Bronchus fibroblast of lung (primary cell): ENCODE data around the gene COPS4. TPM values are rescaled to one million over a fixed set of nuclear protein-coding genes. Genes with fewer than 3 reads are reported as not detected.

Experiments
- total RNA-seq: library from RNA; depleted of rRNA; stranded (reverse); fragments of >200 nt; gene quantifications from 2 replicates; pipeline ENCODE4 v1.2.3, GENCODE V29; 2015

Gene COPS4
- total RNA-seq = 50.3 and 52.0 TPM in 2 replicates

DNA sequence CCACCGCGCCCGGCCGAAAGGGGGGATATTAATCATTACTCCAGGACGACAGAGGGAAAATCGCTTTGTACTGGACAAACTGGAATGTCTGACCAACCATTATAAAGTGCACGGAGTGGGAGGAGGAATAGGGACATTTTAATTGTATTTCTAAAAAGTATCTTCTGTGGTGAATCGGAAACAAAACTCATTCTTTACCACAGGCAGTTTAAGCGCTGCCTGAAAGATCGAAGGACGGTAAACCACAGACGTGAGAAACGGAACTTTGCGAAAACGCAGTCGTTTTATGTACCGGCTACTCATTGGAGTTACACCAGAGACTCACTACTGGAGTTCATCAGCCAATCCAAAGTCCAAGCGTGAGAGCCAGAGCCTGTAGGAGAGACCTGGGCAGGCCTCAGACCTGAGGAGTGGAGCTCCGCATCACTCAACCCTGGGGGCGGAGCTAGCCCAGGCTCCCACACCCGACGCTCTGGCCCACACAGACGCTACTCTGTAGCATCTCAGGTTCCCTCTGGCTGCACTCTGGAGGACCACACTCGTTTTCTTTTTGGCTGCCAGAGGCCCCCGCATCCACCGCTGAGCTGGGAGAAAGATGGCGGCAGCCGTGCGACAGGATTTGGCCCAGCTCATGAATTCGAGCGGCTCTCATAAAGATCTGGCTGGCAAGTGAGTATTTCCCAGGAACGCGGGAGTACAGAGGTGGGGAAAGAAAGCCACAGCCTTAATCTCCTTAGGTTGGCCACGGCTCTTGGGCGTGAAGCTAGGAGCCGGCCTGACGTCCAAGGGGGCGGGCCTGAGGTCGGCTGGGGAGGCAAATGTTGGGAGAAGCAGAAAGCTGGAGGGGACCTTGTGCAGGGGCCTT is at the start of gene COPS4:
Gene COPS4 (plus strand): TSS at position 554 of the 865 bp plus-strand sequence. CDS start 42 bp downstream, at position 596.

DNA sequence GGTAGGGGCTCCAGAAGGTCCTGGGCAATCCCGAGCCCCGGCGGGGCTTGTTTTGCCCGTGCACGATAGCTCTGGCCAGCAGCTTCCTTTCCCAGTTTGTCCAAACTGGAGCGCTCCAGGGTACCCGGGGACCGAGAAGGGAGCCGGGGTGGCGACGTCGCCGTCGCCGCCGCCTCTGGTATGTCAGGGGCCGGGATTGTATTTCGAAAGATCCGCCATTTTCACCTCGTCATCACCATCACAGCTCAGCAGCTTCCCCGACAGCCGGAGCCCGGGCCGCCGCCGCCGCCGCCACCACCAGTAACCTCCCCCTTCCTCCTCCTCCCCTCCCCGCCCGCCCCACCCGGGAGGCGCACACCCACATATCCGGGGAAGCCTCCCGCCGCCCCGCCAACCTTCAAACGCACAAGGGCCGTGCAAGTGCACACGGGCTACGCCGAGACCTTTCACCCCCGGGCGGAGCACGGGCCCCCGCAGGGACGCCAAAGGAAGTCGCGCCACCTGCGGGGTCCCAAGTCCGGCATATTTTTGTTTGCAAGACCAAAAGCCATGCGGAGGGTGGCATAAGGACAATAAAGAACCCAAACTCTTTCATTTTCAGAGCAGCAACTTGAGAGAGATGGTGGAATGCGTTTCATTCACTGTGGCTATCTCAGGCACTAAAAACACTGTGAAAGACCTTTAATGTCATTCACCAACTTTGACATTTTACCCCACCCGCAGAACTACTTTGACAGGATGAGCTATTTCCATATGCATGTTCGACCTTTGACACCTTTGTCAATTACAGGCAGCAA is 24.3 kb upstream of the COPS4 start, which contains the start of gene LIN54:
Gene LIN54 (minus strand): TSS at position 302 of the 797 bp plus-strand sequence. CDS start 25,979 bp downstream, outside the sequence.

DNA sequence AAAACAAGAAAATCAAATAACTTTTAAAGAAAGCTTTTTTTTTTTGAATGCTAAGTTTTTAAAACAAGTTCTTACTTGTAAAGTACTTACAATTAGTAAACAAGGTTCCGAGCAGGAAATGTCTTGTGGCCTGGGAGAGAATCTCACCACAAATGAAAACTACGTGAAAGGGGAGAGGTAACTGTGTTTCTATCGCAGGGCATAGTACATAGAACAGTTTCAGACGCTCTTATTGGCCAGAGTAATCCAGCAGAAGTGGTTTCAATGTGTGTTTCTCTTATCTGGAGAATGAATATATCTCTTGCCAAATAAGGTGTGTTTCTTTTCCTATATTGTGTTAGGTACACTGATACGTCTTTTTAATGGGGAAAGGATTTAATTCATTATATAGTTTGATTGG is 79.6 kb downstream of the COPS4 start, which contains the start of gene PLAC8:
Gene PLAC8 (minus strand): TSS at position 154 of the 400 bp plus-strand sequence. CDS start 6,808 bp downstream, outside the sequence.

Other genes starting within 250 kb of the COPS4 start
- 4.0 and 4.9 TPM in 2 replicates for gene SCD5, start 236.4 kb upstream of the COPS4 start, total RNA-seq
- 143 and 162 TPM in 2 replicates for gene SEC31A, start 144.0 kb upstream of the COPS4 start, total RNA-seq
- 1.9 and 5.9 TPM in 2 replicates for gene THAP9, start 134.4 kb upstream of the COPS4 start, total RNA-seq
- 13.4 and 13.5 TPM in 2 replicates for gene LIN54, start 24.4 kb upstream of the COPS4 start, total RNA-seq
- gene PLAC8, start 79.5 kb downstream of the COPS4 start, total RNA-seq = 0.34 and 0.89 TPM in 2 replicates
- 25.9 and 26.9 TPM in 2 replicates for gene COQ2, start 249.6 kb downstream of the COPS4 start, total RNA-seq